ENCODE results near the gene ICOS. TPM values are rescaled to one million over a fixed set of nuclear protein-coding genes. Genes with fewer than 3 reads are reported as not detected.

Gene ICOS
- total RNA-seq, 1 experiment from 2014 or later = not detected

DNA sequence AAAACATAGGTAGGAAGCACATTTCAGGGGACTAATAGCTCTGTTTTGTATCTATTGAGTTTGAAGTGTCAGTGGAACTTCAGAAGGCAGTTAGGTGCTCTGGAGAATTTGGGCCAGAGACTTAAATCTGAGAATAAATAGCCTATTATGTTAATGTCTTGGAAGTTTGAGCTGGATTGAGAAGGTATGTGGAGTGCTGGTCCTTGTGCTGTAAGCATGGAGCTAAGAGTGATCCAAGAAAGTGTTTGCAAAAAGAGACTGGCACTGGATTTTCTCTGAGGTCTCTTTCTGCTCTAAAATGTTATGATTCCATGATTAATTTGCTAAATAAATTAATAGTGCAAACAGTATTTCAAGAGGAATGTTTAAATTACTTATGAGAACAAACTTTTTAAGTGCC is 63.3 kb downstream of the ICOS start:
- Histone ChIP-seq H2AFZ (no peak overlapping the region), H3K4me3 (no peak overlapping the region), H3K36me3 (ENCODE audit: low read depth) (no peaks in the 10 kb centered on the region), H3K9me3 (ENCODE audit: insufficient read depth, low read depth) (no peaks in the 10 kb centered on the region), H3K79me2 (ENCODE audit: low read depth) (no peaks in the 10 kb centered on the region), H3F3A (ENCODE audit: insufficient read depth, low read depth) (no peaks in the 10 kb centered on the region), H3K9me2 (ENCODE audit: insufficient read depth) (no peaks in the 10 kb centered on the region), H4K20me1 (ENCODE audit: insufficient read depth) (no peaks in the 10 kb centered on the region), H3K4me2 (no peak overlapping the region), H3K4me1 (replicated peaks; ENCODE audit: insufficient read depth) (no peaks in the 10 kb centered on the region), H3K27me3 (ENCODE audit: insufficient read depth, low read depth) (no peaks in the 10 kb centered on the region), H3K27ac (no peak overlapping the region)
- POLR2A ChIA-PET (ENCODE audit: unreplicated experiment) = no interaction called here
- CTCF ChIA-PET = no interaction called here
- no peak for DNase-seq
- TF ChIP-seq, protein P1, sequence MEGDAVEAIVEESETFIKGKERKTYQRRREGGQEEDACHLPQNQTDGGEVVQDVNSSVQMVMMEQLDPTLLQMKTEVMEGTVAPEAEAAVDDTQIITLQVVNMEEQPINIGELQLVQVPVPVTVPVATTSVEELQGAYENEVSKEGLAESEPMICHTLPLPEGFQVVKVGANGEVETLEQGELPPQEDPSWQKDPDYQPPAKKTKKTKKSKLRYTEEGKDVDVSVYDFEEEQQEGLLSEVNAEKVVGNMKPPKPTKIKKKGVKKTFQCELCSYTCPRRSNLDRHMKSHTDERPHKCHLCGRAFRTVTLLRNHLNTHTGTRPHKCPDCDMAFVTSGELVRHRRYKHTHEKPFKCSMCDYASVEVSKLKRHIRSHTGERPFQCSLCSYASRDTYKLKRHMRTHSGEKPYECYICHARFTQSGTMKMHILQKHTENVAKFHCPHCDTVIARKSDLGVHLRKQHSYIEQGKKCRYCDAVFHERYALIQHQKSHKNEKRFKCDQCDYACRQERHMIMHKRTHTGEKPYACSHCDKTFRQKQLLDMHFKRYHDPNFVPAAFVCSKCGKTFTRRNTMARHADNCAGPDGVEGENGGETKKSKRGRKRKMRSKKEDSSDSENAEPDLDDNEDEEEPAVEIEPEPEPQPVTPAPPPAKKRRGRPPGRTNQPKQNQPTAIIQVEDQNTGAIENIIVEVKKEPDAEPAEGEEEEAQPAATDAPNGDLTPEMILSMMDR (conservative IDR thresholded peaks at IDR 0.05) = no peak
- TF ChIP-seq EZH2 (IDR thresholded peaks at IDR 0.05; ENCODE audit: low read depth) = no peak
- intact Hi-C loops (cut with micrococcal nuclease; ENCODE audit: unreplicated experiment) = no loop called here
- BruUV-seq (replicated peaks) = no TSS peak

DNA sequence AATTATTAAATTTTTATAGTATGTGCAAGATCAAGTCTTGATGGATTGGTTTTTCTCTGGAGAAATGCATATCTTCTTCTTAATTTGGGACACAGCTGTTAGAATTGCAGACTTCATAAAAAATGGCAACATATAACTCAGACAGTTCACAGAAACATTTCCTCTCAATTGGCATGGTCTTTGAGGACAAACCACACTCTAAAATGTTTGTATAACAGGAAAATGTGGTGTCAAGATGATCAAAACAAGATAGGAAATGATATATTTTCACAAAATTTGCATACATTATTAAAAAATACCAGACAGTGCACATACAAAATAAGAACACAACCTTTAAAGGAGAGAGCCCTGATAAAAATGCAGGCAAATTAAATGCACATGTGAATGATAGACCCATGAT is 63.9 kb downstream of the ICOS start:
- Histone ChIP-seq H4K20me1 (ENCODE audit: insufficient read depth) (no peaks in the 10 kb centered on the region), H3K4me3 (no peak overlapping the region), H3K27ac (no peak overlapping the region), H3K4me2 (no peak overlapping the region), H3K27me3 (ENCODE audit: insufficient read depth, low read depth) (no peaks in the 10 kb centered on the region), H3K79me2 (ENCODE audit: low read depth) (no peaks in the 10 kb centered on the region), H3F3A (ENCODE audit: insufficient read depth, low read depth) (no peaks in the 10 kb centered on the region), H3K9me3 (ENCODE audit: insufficient read depth, low read depth) (no peaks in the 10 kb centered on the region), H2AFZ (no peak overlapping the region), H3K9me2 (ENCODE audit: insufficient read depth) (no peaks in the 10 kb centered on the region), H3K36me3 (ENCODE audit: low read depth) (no peaks in the 10 kb centered on the region), H3K4me1 (replicated peaks; ENCODE audit: insufficient read depth) (no peaks in the 10 kb centered on the region)
- ChIA-PET POLR2A (ENCODE audit: unreplicated experiment) (no interaction called here), CTCF (no interaction called here)
- no peak for DNase-seq
- intact Hi-C loops (cut with micrococcal nuclease; ENCODE audit: unreplicated experiment) = no loop called here
- BruUV-seq (replicated peaks) = no TSS peak
- TF ChIP-seq, protein P1 (conservative IDR thresholded peaks at IDR 0.05) = no peak
- no peak for TF ChIP-seq EZH2 (IDR thresholded peaks at IDR 0.05; ENCODE audit: low read depth)

DNA sequence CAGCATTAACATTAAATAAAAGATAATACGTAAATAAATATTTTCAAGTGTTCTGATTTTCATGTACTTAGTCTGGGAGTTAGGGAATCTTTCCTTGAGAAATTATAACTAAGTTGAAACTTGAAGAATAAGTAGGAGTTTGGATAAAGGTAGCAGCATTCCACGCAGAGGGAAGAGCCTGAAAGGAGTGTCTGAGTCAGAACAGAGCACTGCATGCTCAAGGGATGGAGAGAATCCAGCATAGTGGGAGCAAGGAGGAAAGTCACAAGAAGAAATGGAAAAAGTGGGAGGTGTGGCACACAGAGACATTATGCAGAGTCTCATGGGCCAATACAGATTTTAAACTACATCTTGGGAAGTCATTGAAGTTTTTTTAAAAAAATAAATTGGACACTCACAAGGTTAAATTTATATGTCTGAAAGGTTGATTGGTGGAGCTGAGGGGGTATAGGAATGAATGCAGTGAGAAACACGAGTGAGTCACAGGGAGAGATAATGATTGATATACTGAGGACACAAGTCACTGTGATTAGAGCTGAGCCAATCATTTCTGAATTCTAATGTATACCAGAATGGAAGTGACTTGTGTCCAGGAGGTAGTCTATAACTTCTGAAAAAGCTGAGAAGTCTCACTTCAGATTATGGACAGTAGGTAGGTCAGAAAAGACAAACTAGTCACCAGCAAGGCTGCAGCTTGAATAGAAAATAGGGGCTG is 66.9 kb downstream of the ICOS start:
- H3K4me2 ChIP-seq = no peak overlapping the region
- H3K27me3 ChIP-seq (ENCODE audit: insufficient read depth, low read depth) = no peaks in the 10 kb centered on the region; the same call in 1 of the 2 replicates
- no peaks in the 10 kb centered on the region for H3K4me1 ChIP-seq (replicated peaks; ENCODE audit: insufficient read depth)
- no peak for TF ChIP-seq EZH2 (IDR thresholded peaks at IDR 0.05; ENCODE audit: low read depth)
- TF ChIP-seq, protein P1 (conservative IDR thresholded peaks at IDR 0.05) = no peak
- H4K20me1 ChIP-seq (ENCODE audit: insufficient read depth) = no peaks in the 10 kb centered on the region
- no TSS peak for BruUV-seq (replicated peaks)
- H3K36me3 ChIP-seq (ENCODE audit: low read depth) = no peaks in the 10 kb centered on the region
- no peaks in the 10 kb centered on the region for H3K9me2 ChIP-seq (ENCODE audit: insufficient read depth)
- ChIA-PET POLR2A (ENCODE audit: unreplicated experiment) (no interaction called here), CTCF (no interaction called here)
- DNase-seq = no peak
- H3K9me3 ChIP-seq (ENCODE audit: insufficient read depth, low read depth) = no peaks in the 10 kb centered on the region
- H3K27ac ChIP-seq = no peak overlapping the region
- H3K4me3 ChIP-seq = no peak overlapping the region
- no peak overlapping the region for H2AFZ ChIP-seq
- no peaks in the 10 kb centered on the region for H3K79me2 ChIP-seq (ENCODE audit: low read depth)
- no peaks in the 10 kb centered on the region for H3F3A ChIP-seq (ENCODE audit: insufficient read depth, low read depth)
- intact Hi-C loops (cut with micrococcal nuclease; ENCODE audit: unreplicated experiment) = no loop called here

Measured in PC-9 (cell line).